Testis (tissue), 3 donors: ENCODE results near the gene MYH14. TPM values are rescaled to one million over a fixed set of nuclear protein-coding genes. Genes with fewer than 3 reads are reported as not detected.
"Not testable (repeated sequence)": the region's sequence is repeated elsewhere in the genome, so short reads cannot be mapped to it uniquely, and the experiment has no call there.

Experiments
- DNase-seq: peaks from one replicate; pipeline ENCODE4 v3.0.0-alpha.2; 2019
- H3K27ac ChIP-seq, 2 donors: fragments of 200-600 bp; sonication (generic); one replicate each; pipeline ENCODE4 v1.5.1; 2019
- H3K27me3 ChIP-seq: fragments of 200-600 bp; sonication (generic); one replicate; pipeline ENCODE4 v1.5.1; 2019
- H3K36me3 ChIP-seq: fragments of 200-600 bp; sonication (generic); one replicate; pipeline ENCODE4 v1.5.1; 2017; ENCODE audit warnings: low read depth; ENCODE audit errors: missing control alignments
- H3K4me1 ChIP-seq: fragments of 200-600 bp; sonication (generic); one replicate; pipeline ENCODE4 v1.5.1; 2019
- H3K4me3 ChIP-seq, 2 donors: fragments of 200-600 bp; sonication (generic); one replicate each; pipeline ENCODE4 v1.5.1; 2017 to 2019
- H3K9me3 ChIP-seq: fragments of 200-600 bp; sonication (generic); one replicate; pipeline ENCODE4 v1.5.1; 2017
- CTCF ChIP-seq, 3 experiments: fragments of 450-650 bp in 2 of 3; fragments of 200-600 bp in 1 of 3; sonication (generic) in 1 of 3; IDR thresholded peaks; one replicate each; pipeline ENCODE4 v1.5.1; 2016 to 2019; ENCODE audit warnings: antibody characterized with exemption in 3 of 3, mild to moderate bottlenecking in 2 of 3, moderate library complexity in 1 of 3
- POLR2A ChIP-seq: fragments of 450-650 bp; IDR thresholded peaks from one replicate; pipeline ENCODE4 v1.6.1; 2017; ENCODE audit warnings: antibody characterized with exemption, mild to moderate bottlenecking, moderate library complexity
- WGBS, 2 donors: methylation state at CpG; one replicate each; pipeline ENCODE4 v1.1.5; 2018; 5-methylcytosine and 5-hydroxymethylcytosine counted together
- intact Hi-C: fragments of 100-400 bp; cut with DNase I; formaldehyde crosslinking; loops from one replicate; pipeline ENCODE4 v1.15.1; 2023; ENCODE audit warnings: low total_unique reads
- polyA plus RNA-seq: library from polyadenylated mRNA; stranded (reverse); fragments of 350-450 nt; fragmentation: Illumina TruSeq; extraction: RNeasy Lipid Tissue Mini Kit (QIAGEN cat#74804); gene quantifications from one replicate; pipeline ENCODE4 v1.2.3, GENCODE V29; 2014; ENCODE audit warnings: low read depth, low replicate concordance; ENCODE audit not compliant: insufficient read depth
- total RNA-seq, 2 donors: library from RNA; depleted of rRNA; stranded (reverse); fragments of >200 nt; gene quantifications; one replicate each; pipeline ENCODE4 v1.2.3, GENCODE V29; 2016

The MYH14 gene
- total and polyA plus RNA-seq, 3 donors from 2014 or later = 6.0 to 7.9 (median 7.8) TPM

DNA sequence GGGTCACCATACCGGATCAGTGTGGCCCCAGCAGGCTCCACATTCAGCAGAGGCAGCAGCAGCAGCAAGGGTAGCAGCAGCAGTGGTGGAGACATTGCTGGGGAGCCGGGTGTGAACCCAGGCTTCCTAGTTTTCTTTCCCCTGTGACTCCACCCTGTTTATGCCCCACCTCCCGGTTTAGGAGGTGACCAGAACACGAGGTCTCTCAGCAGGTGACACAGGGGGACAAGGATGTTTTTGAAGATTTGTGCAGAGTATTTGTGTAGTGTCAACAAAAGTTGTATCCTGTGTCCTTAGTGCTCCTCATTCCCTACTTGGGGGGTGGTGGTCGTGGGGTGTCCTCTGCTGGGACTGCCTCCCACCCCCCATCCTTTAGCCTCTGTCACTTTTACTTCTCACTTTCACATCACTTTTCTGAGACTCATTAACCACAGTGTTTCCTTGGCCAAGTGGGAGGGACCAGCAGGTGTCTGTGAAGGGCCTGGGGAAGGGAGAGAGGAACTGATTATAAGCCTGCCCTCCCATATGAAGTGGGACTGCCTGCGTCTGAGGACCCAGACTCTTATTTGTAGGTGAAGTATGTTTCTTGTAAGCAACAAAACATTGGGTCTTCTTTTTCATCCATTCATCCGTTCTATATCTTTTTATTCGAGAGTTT, 141.4 kb downstream of the MYH14 start:
- H3K4me1 ChIP-seq = no peaks in the 10 kb centered on the region
- no peaks in the 10 kb centered on the region for H3K27me3 ChIP-seq
- intact Hi-C loops = no loop called here
- no peaks in the 10 kb centered on the region for H3K36me3 ChIP-seq
- no peak overlapping the region for H3K4me3 ChIP-seq
- no peaks in the 10 kb centered on the region for H3K9me3 ChIP-seq
- no peak overlapping the region for H3K27ac ChIP-seq
- 78 to 83% methylated on average over 8 of the region's 8 CpGs for WGBS, 2 donors
- TF ChIP-seq POLR2A (no peak), CTCF (IDR thresholded peaks at IDR 0.05) (no peak)
- DNase-seq = no peak

DNA sequence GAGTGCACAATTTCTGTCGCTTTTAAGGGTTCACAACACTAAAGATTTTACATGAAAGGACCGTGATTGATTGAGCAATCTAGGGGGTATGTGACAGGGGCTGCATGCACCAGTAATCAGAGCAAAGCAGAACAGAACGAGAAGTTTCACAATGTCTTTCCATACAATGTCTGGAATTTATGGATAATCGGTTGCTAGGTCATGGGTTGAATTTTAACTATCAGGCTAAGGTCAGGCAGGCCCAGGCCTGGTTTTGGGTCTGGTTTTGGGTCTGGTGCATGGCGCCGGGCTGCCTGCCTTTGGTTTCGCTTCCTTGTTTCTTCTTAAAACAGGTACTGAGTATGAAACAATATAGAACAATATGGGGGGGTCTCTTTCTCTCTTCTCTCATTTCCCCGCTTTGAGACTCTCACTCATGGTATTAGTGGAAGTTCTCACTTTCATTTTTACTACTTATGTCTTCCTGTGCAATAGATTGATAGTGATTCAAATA, 143.7 kb downstream of the MYH14 start:
- WGBS, 2 donors = 74 to 80% methylated on average over 8 of the region's 8 CpGs
- H3K4me3 ChIP-seq, H3K36me3 ChIP-seq, intact Hi-C loops, H3K4me1 ChIP-seq, DNase-seq, H3K9me3 ChIP-seq, H3K27me3 ChIP-seq, H3K27ac ChIP-seq: not testable (repeated sequence)

- no peak for TF ChIP-seq POLR2A
- no peak for TF ChIP-seq CTCF (IDR thresholded peaks at IDR 0.05)
- H3K36me3 ChIP-seq = no peaks in the 10 kb centered on the region
- no peaks in the 10 kb centered on the region for H3K27me3 ChIP-seq
- H3K4me1 ChIP-seq = no peaks in the 10 kb centered on the region
- DNase-seq = no peak
- no peaks in the 10 kb centered on the region for H3K9me3 ChIP-seq
- intact Hi-C loops = loop anchor here (5.0 kb wide), 1 partner anchor 413 kb away; no protein-coding TSS in a partner anchor
- WGBS, 2 donors = 62 to 78% methylated on average over 22 of the region's 22 CpGs
- no peak overlapping the region for H3K4me3 ChIP-seq
- no peak overlapping the region for H3K27ac ChIP-seq
These were observed 146.0 kb downstream of the MYH14 start for GRCh38 chr19:50349277-50350057.

GRCh38 chr19:50352242-50352641, 148.8 kb downstream of the MYH14 start:
- no peaks in the 10 kb centered on the region for H3K27me3 ChIP-seq
- DNase-seq = no peak
- H3K9me3 ChIP-seq = no peaks in the 10 kb centered on the region
- intact Hi-C loops = loop anchor here (5.0 kb wide), 1 partner anchor 410 kb away; no protein-coding TSS in a partner anchor
- H3K4me1 ChIP-seq = no peaks in the 10 kb centered on the region
- 68 to 76% methylated on average over 4 of the region's 4 CpGs for WGBS, 2 donors
- H3K36me3 ChIP-seq = no peaks in the 10 kb centered on the region
- no peak for TF ChIP-seq POLR2A
- no peak for TF ChIP-seq CTCF (IDR thresholded peaks at IDR 0.05)
- no peak overlapping the region for H3K4me3 ChIP-seq
- H3K27ac ChIP-seq = no peak overlapping the region

- not testable (repeated sequence) for H3K4me1 ChIP-seq, DNase-seq, H3K27ac ChIP-seq, H3K9me3 ChIP-seq, H3K27me3 ChIP-seq, H3K36me3 ChIP-seq, H3K4me3 ChIP-seq
- intact Hi-C loops = loop anchor here (5.0 kb wide), 1 partner anchor 409 kb away; no protein-coding TSS in a partner anchor
- 92 to 93% methylated on average over 7 of the region's 7 CpGs for WGBS, 2 donors
These were observed 150.1 kb downstream of the MYH14 start for GRCh38 chr19:50353487-50353880.
